ENCODE measurements around the gene PSORS1C1. TPM values are rescaled to one million over a fixed set of nuclear protein-coding genes. Genes with fewer than 3 reads are reported as not detected.
A peak's percentile ranks its signal among the peaks of the same experiment; 100 is the strongest.
"Not testable (repeated sequence)": the region's sequence is repeated elsewhere in the genome, so short reads cannot be mapped to it uniquely, and the experiment has no call there.

PSORS1C1 gene, protein sequence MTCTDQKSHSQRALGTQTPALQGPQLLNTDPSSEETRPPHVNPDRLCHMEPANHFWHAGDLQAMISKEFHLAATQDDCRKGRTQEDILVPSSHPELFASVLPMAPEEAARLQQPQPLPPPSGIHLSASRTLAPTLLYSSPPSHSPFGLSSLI
- total RNA-seq (not detected), total RNA-seq (0 to 0.08 reads per million in 2 donors)

DNA sequence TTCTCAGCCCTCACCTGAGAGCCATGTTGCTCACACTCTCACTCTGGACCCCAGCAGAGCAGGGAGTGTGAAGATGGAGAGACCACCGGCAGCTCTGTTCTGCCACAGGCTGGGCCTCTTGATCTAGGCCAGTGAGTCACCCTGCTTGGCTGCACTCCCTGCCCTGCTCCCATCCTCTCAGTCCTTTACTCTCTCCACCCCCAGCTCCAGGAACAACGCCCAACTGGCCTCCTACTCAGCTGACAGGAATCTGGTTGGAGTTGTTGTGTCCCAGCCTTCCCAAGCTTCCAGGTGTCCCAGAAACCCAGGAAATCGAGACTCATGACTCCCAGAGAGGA is at the start of gene PSORS1C1:
TSS of gene PSORS1C1 (plus strand) at position 260 of the 338 bp plus-strand sequence. CDS start 14,833 bp downstream, outside the sequence.
- DNase-seq: no peak
- H3K4me1 Mint-ChIP-seq: peaks cover 18% of the 10 kb centered on the region
- no peak for ATAC-seq
- H3K9me3 ChIP-seq (ENCODE audit: control insufficient read depth, low read length, poor library complexity, severe bottlenecking): no peaks in the 10 kb centered on the region
- H3K27me3 Mint-ChIP-seq: peaks cover 69% of the 10 kb centered on the region
- H3K27ac Mint-ChIP-seq: peak within 1 kb of the TSS; percentile 61
- peak within 1 kb of the TSS; percentile 9 for H3K4me3 Mint-ChIP-seq
- peaks cover 8% of the 10 kb centered on the region for H3K36me3 Mint-ChIP-seq (ENCODE audit: low read depth)

DNA sequence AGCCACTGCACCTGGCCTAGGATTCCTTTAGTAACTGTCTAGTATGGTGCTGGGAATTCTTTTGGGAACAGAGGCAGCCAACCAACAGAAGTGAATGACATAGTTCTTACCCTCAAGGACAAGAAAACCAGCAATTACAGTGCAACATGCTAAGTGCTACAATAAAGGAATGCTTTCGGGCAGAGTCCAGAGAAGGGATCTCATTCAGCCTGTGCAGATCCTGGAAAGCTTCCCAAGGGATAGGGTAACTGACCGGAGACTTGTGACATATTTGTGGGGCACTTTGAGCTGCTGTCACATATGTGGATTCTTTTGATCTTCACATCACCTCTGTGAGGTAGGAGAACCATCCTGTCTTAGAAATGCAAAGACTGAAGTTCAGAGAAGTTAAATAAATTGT is 49.0 kb upstream of the PSORS1C1 start:
- no peaks in the 10 kb centered on the region for H3K9me3 ChIP-seq (ENCODE audit: control insufficient read depth, low read length, poor library complexity, severe bottlenecking)
- no peak for ATAC-seq
- H3K27ac Mint-ChIP-seq: no peak overlapping the region
- DNase-seq: no peak
- no peaks in the 10 kb centered on the region for H3K36me3 Mint-ChIP-seq (ENCODE audit: low read depth)
- peaks cover 14% of the 10 kb centered on the region for H3K27me3 Mint-ChIP-seq
- H3K4me3 Mint-ChIP-seq: no peak overlapping the region
- H3K4me1 Mint-ChIP-seq: no peaks in the 10 kb centered on the region

DNA sequence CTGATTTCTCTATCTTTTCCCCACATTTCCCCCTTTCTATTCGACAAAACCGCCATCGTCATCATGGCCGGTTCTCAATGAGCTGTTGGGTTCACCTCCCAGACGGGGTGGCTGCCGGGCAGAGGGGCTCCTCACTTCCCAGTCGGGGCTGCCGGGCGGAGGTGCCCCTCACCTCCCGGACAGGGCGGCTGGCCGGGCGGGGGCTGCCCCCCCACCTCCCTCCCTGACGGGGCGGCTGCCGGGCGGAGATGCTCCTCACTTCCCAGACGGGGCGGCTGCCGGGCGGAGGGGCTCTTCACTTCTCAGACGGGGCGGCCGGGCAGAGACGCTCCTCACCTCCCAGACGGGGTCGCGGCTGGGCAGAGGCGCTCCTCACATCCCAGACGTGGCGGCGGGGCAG is 47.6 kb upstream of the PSORS1C1 start:
- not testable (repeated sequence) for H3K4me3 Mint-ChIP-seq; H3K9me3 ChIP-seq (ENCODE audit: control insufficient read depth, low read length, poor library complexity, severe bottlenecking); DNase-seq; ATAC-seq; H3K27ac Mint-ChIP-seq; H3K4me1 Mint-ChIP-seq; H3K36me3 Mint-ChIP-seq (ENCODE audit: low read depth)
- peaks cover 14% of the 10 kb centered on the region for H3K27me3 Mint-ChIP-seq

DNA sequence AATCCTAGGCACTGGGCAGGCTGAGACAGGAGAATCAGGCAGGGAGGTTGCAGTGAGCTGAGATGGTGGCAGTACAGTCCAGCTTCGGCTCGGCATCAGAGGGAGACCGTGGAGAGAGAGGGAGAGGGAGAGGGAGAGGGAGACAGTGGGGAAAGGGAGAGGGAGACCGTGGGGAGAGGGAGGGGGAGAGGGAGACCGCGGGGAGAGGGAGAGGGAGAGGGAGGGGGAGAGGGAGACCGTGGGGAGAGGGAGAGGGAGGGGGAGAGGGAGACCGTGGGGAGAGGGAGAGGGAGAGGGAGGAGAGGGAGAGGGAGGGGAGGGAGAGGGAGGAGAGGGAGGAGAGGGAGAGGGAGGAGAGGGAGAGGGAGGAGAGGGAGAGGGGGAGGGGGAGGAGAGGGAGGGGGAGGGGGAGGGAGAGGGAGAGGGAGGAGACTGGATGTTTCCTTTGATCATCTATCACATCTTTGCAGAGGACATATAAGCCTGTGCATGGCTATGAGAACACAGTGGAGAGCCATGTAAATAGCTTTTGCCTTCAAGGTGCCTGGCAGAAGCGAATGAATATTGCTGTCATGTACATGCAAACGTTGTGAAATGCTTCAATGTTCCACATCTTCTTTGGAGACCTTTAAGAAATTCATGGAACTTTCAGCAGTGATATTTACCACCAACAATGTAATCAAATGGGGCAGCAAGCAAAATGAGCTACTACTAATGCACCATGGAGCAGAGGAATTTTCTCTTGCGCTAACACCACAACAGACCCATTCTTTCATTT is 46.5 kb upstream of the PSORS1C1 start:
- not testable (repeated sequence) for DNase-seq, H3K4me3 Mint-ChIP-seq, H3K27ac Mint-ChIP-seq

DNA sequence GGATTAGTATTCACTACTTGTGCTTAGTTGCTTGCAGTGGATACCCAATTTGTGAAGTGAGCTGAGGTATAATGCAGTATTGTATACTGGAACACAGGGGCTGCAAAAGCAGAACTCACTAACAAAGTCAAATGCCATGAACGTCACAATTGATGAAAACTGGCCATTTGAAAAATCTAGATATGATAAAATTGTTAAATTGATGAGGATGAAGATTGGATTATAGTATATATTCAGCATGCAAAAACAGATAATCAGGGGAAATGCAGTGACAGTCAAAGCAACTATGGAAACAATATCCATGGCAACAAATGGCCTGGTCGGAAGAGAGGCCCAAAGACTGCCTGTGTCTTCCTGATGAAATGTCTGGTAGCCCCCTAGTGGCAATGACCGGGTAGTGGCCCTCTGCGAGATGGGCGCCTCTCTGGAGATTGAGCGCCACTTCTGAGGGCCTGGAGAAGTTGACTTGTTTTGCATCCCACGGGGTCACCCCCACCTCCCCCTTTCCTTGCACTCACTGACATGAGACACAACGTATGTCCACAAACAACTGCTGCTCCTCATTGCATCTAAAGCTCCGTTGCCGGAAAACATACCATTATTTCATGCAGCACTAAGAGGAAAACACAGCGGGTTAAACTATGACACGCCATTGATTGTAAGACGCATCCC is 45.8 kb upstream of the PSORS1C1 start:
- peaks cover 8% of the 10 kb centered on the region for H3K27me3 Mint-ChIP-seq
- H3K27ac Mint-ChIP-seq: no peak overlapping the region
- H3K4me1 Mint-ChIP-seq: no peaks in the 10 kb centered on the region
- DNase-seq (peak; percentile 42 to 63 (median 44)), ATAC-seq (peak; percentile 98)
- H3K36me3 Mint-ChIP-seq (ENCODE audit: low read depth): no peaks in the 10 kb centered on the region
- H3K4me3 Mint-ChIP-seq: no peak overlapping the region
- H3K9me3 ChIP-seq (ENCODE audit: control insufficient read depth, low read length, poor library complexity, severe bottlenecking): no peaks in the 10 kb centered on the region

More for the DNA sequence above, 46.5 kb upstream of the PSORS1C1 start:
- H3K36me3 Mint-ChIP-seq (ENCODE audit: low read depth); H3K9me3 ChIP-seq (ENCODE audit: control insufficient read depth, low read length, poor library complexity, severe bottlenecking); ATAC-seq; H3K27me3 Mint-ChIP-seq; H3K4me1 Mint-ChIP-seq: not testable (repeated sequence)

DNA sequence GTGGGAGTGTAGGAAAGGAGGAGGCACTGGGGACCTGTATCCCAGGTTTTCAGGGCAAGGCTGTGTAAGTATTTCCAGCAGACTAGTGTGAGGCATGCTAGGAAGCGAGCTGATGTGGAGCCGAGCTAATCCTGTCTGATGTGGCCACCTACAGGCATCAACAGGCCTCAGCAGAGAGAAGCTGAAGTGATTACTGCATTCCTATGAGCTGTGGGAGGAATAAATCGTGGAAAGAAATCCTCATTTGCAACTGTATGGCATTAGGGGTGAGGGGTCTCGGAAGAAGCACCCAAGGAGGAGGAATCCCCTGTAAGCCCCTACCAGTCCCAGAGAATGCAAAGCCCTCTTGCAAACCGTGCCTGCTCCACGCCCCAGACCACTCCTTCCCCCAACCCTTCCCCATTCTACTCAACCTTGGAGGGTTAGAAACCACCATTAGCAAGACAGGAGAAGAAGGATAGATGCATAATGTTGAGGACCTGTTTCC is 43.8 kb upstream of the PSORS1C1 start:
- ATAC-seq: no peak
- H3K4me3 Mint-ChIP-seq: no peak overlapping the region
- no peaks in the 10 kb centered on the region for H3K9me3 ChIP-seq (ENCODE audit: control insufficient read depth, low read length, poor library complexity, severe bottlenecking)
- no peaks in the 10 kb centered on the region for H3K36me3 Mint-ChIP-seq (ENCODE audit: low read depth)
- no peak overlapping the region for H3K27ac Mint-ChIP-seq
- no peaks in the 10 kb centered on the region for H3K4me1 Mint-ChIP-seq
- H3K27me3 Mint-ChIP-seq: peaks cover 8% of the 10 kb centered on the region
- no peak for DNase-seq

DNA sequence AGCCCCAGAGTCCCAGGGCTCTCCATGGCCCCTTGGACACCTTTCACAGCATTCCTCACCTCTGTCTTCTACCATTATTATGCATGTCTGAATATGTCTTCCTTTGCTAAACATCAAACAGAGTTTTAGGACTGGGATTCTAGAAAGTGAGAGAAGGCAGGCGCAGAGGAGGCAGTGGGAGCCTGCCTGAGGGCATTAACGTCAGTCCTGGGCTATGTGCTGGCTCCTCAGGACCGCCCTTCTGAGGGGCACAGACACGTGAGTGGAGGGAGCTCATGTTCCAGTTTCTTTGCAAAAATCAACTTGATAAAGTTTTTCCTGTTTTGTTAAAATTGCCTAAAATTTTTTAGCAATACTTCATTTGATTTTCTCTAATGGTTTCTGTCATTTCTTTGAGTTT is 40.2 kb upstream of the PSORS1C1 start:
- H3K36me3 Mint-ChIP-seq (ENCODE audit: low read depth): no peaks in the 10 kb centered on the region
- no peak overlapping the region for H3K27ac Mint-ChIP-seq
- H3K9me3 ChIP-seq (ENCODE audit: control insufficient read depth, low read length, poor library complexity, severe bottlenecking): no peaks in the 10 kb centered on the region
- DNase-seq: no peak
- no peak overlapping the region for H3K4me3 Mint-ChIP-seq
- no peak for ATAC-seq
- peaks cover 2% of the 10 kb centered on the region for H3K4me1 Mint-ChIP-seq
- peaks cover 8% of the 10 kb centered on the region for H3K27me3 Mint-ChIP-seq

DNA sequence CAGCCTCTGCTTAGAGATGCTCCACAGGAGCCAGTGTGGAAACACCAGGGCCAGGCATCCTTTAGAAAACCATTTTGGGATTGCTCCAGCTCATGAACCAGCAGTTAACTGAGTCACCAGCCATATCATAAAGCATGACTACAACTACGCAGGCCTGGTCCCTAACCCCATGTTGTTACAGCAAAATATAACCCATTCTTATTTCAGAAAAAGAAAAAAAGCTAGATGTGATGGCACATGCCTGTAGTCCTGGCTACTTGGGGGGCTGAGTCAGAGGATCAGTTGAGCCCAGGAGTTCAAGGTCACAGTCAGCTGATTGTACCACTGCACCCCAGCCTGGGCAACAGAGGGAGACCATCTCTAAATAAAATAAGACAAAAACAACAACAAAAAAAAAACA is 39.1 kb upstream of the PSORS1C1 start:
- no peak for DNase-seq
- no peaks in the 10 kb centered on the region for H3K9me3 ChIP-seq (ENCODE audit: control insufficient read depth, low read length, poor library complexity, severe bottlenecking)
- peaks cover 6% of the 10 kb centered on the region for H3K4me1 Mint-ChIP-seq
- H3K27ac Mint-ChIP-seq: no peak overlapping the region
- peaks cover 8% of the 10 kb centered on the region for H3K27me3 Mint-ChIP-seq
- ATAC-seq: no peak
- H3K4me3 Mint-ChIP-seq: no peak overlapping the region
- H3K36me3 Mint-ChIP-seq (ENCODE audit: low read depth): no peaks in the 10 kb centered on the region

DNA sequence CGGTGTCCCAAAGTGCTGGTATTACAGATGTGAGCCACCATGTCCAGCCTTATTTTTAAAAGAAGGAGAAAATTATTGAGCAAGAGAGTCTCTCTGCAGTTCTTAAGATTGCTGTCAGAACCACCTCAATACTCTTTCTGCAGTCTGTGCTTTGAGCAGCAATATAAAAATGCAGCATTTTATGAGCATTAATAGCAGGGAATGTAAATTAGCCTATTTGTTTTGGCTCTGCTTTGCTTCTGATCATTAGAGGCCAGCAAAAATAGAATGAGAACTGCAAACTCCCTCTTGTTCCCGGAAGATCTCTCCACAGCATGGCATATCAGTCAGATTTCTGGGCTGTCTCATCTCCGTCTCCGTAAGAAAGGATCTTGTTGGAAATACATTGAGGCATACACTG is 38.0 kb upstream of the PSORS1C1 start:
- Mint-ChIP-seq H3K27ac (no peak overlapping the region), H3K36me3 (ENCODE audit: low read depth) (no peaks in the 10 kb centered on the region), H3K4me1 (peaks cover 6% of the 10 kb centered on the region), H3K27me3 (no peaks in the 10 kb centered on the region), H3K4me3 (no peak overlapping the region)
- DNase-seq: no peak
- no peak for ATAC-seq
- H3K9me3 ChIP-seq (ENCODE audit: control insufficient read depth, low read length, poor library complexity, severe bottlenecking): no peaks in the 10 kb centered on the region

DNA sequence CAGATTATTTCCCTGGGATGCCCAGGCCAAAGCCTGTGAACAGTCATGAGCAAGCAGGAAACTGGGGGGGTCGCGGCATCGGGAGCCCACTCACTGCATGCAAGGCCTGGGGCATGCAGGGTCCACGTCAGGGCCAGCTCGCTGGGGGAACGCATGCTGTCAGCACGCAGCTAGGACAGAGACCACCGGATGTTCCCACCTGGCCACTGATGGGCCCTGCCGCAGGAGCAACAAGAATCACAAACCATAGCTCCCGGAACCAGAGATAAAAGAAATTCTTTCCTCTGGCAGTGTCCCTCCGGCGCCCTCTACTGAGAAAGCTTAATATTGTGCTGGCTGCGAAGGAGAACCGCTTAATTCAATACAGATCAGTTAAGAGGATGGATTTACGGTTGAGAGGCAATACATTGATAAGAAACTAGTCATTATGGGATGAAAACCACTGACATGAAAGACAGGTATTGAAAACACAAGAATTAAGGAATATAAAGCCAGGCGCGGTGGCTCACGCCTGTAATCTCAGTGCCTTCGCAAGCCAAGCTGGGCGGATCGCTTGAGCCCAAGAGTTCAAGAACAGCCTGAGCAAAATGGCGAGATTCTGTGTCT is 34.8 kb upstream of the PSORS1C1 start:
- peaks cover 1% of the 10 kb centered on the region for H3K27me3 Mint-ChIP-seq
- no peak overlapping the region for H3K27ac Mint-ChIP-seq
- no peaks in the 10 kb centered on the region for H3K36me3 Mint-ChIP-seq (ENCODE audit: low read depth)
- H3K4me1 Mint-ChIP-seq: peaks cover 6% of the 10 kb centered on the region
- DNase-seq (peak; percentile 24 to 65 (median 26)), ATAC-seq (peak; percentile 90)
- H3K4me3 Mint-ChIP-seq: peak overlapping the region; percentile 72
- H3K9me3 ChIP-seq (ENCODE audit: control insufficient read depth, low read length, poor library complexity, severe bottlenecking): no peaks in the 10 kb centered on the region

DNA sequence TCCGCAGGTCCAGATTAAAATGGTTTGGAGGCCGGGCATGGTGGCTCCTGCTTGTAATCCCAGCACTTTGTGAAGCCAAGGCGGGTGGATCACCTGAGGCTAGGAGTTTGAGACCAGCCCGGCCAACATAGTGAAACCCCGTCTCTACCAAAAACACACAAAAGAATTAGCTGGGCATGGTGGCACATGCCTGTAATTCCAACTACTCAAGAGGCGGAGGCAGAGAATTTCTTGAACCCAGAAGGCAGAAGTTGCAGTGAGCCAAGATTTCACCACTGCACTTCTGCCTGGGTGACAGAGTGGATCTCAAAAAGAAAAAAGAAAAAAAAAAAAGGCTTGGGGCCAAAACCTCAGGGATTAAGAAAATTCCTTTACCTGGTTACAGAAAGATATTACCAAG is 32.7 kb upstream of the PSORS1C1 start:
- DNase-seq: no peak
- H3K36me3 Mint-ChIP-seq (ENCODE audit: low read depth): no peaks in the 10 kb centered on the region
- no peak for ATAC-seq
- peaks cover 7% of the 10 kb centered on the region for H3K4me1 Mint-ChIP-seq
- no peak overlapping the region for H3K4me3 Mint-ChIP-seq
- no peak overlapping the region for H3K27ac Mint-ChIP-seq
- H3K9me3 ChIP-seq (ENCODE audit: control insufficient read depth, low read length, poor library complexity, severe bottlenecking): no peaks in the 10 kb centered on the region
- peaks cover 5% of the 10 kb centered on the region for H3K27me3 Mint-ChIP-seq

DNA sequence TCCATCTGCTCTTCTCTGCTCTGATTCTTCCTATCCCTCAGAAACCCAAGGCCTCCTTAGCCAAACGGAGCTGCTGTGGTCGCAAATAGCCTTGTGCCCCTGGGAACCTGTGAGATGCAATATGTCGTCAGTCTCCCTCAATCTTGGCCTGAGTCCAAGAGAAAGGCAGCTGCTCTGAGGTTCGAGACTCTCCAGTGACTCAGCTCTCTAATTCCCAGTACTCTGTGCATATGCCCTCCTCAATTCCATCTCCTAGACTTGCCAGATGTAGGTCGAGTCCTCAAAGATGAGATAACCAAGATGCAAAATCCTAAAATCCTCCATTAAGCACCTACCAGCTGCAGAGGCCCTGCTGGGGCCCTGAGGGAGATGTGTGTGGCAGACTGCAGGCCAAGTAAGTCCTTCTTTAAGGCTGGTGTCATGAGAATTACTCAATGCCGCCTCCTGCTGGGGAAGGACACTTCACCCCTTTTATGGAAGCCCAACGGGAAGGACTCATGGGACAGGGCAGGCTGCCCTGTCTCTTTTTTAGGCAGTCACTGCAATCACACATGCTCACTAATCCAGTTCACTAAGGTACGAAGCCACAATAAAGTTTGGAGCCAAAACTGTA is 30.8 kb upstream of the PSORS1C1 start:
- DNase-seq: peak in 2 of 3 donors; percentile 11 to 14
- Mint-ChIP-seq H3K4me3 (no peak overlapping the region), H3K27me3 (peaks cover 5% of the 10 kb centered on the region), H3K4me1 (peaks cover 13% of the 10 kb centered on the region), H3K36me3 (ENCODE audit: low read depth) (no peaks in the 10 kb centered on the region), H3K27ac (no peak overlapping the region)
- no peaks in the 10 kb centered on the region for H3K9me3 ChIP-seq (ENCODE audit: control insufficient read depth, low read length, poor library complexity, severe bottlenecking)
- no peak for ATAC-seq

Measured in T-helper 17 cell (primary cell).